HepG2 (cell line): ENCODE results near the gene ACER2. TPM values are rescaled to one million over a fixed set of nuclear protein-coding genes. Genes with fewer than 3 reads are reported as not detected.

Source experiments
- ATAC-seq: fragments of 200-7000 bp; cut with Tn5 transposase; 3 replicates; pipeline ENCODE4 v1.9.1; 2020; ENCODE audit warnings: mild to moderate bottlenecking, moderate library complexity
- BruUV-seq: library from RNA; stranded (reverse); fragments of 400-500 nt; replicated peaks from 2 replicates; lab custom pipeline; 2021; lab: Mats Ljungman, UMichigan
- CTCF ChIA-PET: fragments of 300-600 bp; formaldehyde crosslinking; extraction: SDS; loops from one replicate; lab custom pipeline; 2021; ENCODE audit warnings: low total read pairs, inconsistent platforms, low intra/inter-chr PET ratio; lab: Yijun Ruan, JAX
- POLR2A ChIA-PET: fragments of 350-600 bp; sonication (Branson Sonifier 250); formaldehyde crosslinking; loops from one replicate; lab custom pipeline; 2020; ENCODE audit warnings: antibody characterized with exemption, inconsistent platforms; lab: Yijun Ruan, JAX
- DNase-seq: peaks from one replicate; pipeline ENCODE4 v3.0.0-alpha.2; 2015; ENCODE audit warnings: low spot score
- FAIRE-seq: peaks from 3 replicates; lab custom pipeline; 2011; peaks lifted over from hg19 to GRCh38; lab: Jason Lieb, UNC
- H2AFZ ChIP-seq: one replicate; pipeline ENCODE4 v1.6.1; 2011; ENCODE audit warnings: low read length, inconsistent platforms
- H3K27ac ChIP-seq: fragments of 300-600 bp; 3 replicates; pipeline ENCODE4 v1.8.0; 2011; ENCODE audit warnings: mixed run types, mild to moderate bottlenecking, mixed read lengths, low read length, inconsistent platforms; ENCODE audit not compliant: insufficient read depth; ENCODE audit errors: extremely low read length
- H3K27me3 ChIP-seq, 2 experiments: fragments of 200-600 bp in 1 of 2; 2 replicates in 1 of 2; 3 replicates in 1 of 2; pipeline versions ENCODE4 v1.6.0 to v1.8.0; 2011; ENCODE audit warnings: low read length in 2 of 2, mild to moderate bottlenecking in 2 of 2, moderate library complexity in 2 of 2, inconsistent platforms in 1 of 2; ENCODE audit not compliant: insufficient read depth in 2 of 2, control insufficient read depth in 1 of 2
- H3K36me3 ChIP-seq, 2 experiments: fragments of 200-600 bp in 1 of 2; replicated peaks in 1 of 2; 2 replicates in 1 of 2; 3 replicates in 1 of 2; pipeline versions ENCODE4 v1.5.1 to v1.8.0; 2011; ENCODE audit warnings: low read length in 2 of 2, inconsistent platforms in 1 of 2; ENCODE audit not compliant: insufficient read depth in 2 of 2, control insufficient read depth in 1 of 2
- H3K4me1 ChIP-seq: 2 replicates; pipeline ENCODE4 v1.5.1; 2012; ENCODE audit warnings: low read length, inconsistent platforms; ENCODE audit not compliant: insufficient read depth
- H3K4me2 ChIP-seq: 2 replicates; pipeline ENCODE4 v1.6.0; 2011; ENCODE audit warnings: low read depth, low read length, inconsistent platforms
- H3K4me3 ChIP-seq, 3 experiments: fragments of 200-600 bp in 1 of 3; sonication (generic), shearing (Covaris generic) in 1 of 3; replicated peaks in 1 of 3; 2 replicates each; pipeline ENCODE4 v1.5.1; 2011 to 2016; ENCODE audit warnings: low read length in 3 of 3, inconsistent platforms in 2 of 3, low read depth in 2 of 3, mild to moderate bottlenecking in 2 of 3, control low read depth in 1 of 3, mixed read lengths in 1 of 3; ENCODE audit not compliant: insufficient read depth in 1 of 3
- H3K79me2 ChIP-seq: one replicate; pipeline ENCODE4 v1.6.1; 2011; ENCODE audit warnings: low read length, inconsistent platforms; ENCODE audit not compliant: insufficient read depth
- H3K9ac ChIP-seq: 2 replicates; pipeline ENCODE4 v1.6.0; 2011; ENCODE audit warnings: mild to moderate bottlenecking, low read depth, low read length, inconsistent platforms; ENCODE audit not compliant: insufficient read depth
- H3K9me3 ChIP-seq: 2 replicates; pipeline ENCODE4 v1.5.1; 2012; ENCODE audit warnings: mild to moderate bottlenecking, low read length
- H4K20me1 ChIP-seq: 2 replicates; pipeline ENCODE4 v1.6.0; 2011; ENCODE audit warnings: inconsistent platforms, mild to moderate bottlenecking, low read length, moderate library complexity; ENCODE audit not compliant: insufficient read depth
- AFF4 ChIP-seq: sonication (generic); formaldehyde crosslinking; IDR thresholded peaks from 2 replicates; pipeline ENCODE4 v1.4.0; 2020; ENCODE audit warnings: missing genetic modification reagents
- FOXA3 ChIP-seq: IDR thresholded peaks from 2 replicates; pipeline ENCODE4 v1.6.1; 2016; ENCODE audit warnings: missing genetic modification reagents, missing compliant biosample characterization
- ZBTB7B ChIP-seq: sonication (generic); formaldehyde crosslinking; IDR thresholded peaks from 2 replicates; pipeline ENCODE4 v1.4.0; 2020; ENCODE audit warnings: missing genetic modification reagents
- ZNF564 ChIP-seq: sonication (generic); formaldehyde crosslinking; IDR thresholded peaks from 2 replicates; pipeline ENCODE4 v1.8.1; 2023; ENCODE audit warnings: mild to moderate bottlenecking, missing genetic modification reagents
- WGBS: methylation state at CpG from one replicate; pipeline ENCODE4 v1.1.6; 2017; ENCODE audit warnings: low lambda C conversion rate; 5-methylcytosine and 5-hydroxymethylcytosine counted together
- in situ Hi-C: cut with HindIII; loops from 2 replicates; pipeline ENCODE4 v1.10.0; 2017; ENCODE audit warnings: low pct_unique_long_range_greater_than_20kb; ENCODE audit not compliant: extremely low pct_ligation_motif_present
- intact Hi-C: fragments of 100-400 bp; cut with micrococcal nuclease; formaldehyde crosslinking; loops from one replicate; pipeline ENCODE4 v1.10.0; 2022; ENCODE audit not compliant: unreplicated experiment
- polyA plus RNA-seq, 8 experiments: library from polyadenylated mRNA; depleted of rRNA in 3 of 8; stranded (reverse) in 7 of 8; unstranded in 1 of 8; fragments of >200 nt; fragmentation: Illumina TruSeq in 4 of 8; extraction: Trizol in 4 of 8; gene quantifications; 2 replicates each; pipeline versions ENCODE4 v1.2.1 to v1.2.3, GENCODE V29; 2011 to 2016; ENCODE audit warnings: low read depth in 4 of 8, missing spikeins in 1 of 8, mixed read lengths in 1 of 8; ENCODE audit not compliant: insufficient read depth in 1 of 8
- total RNA-seq, 5 experiments: library from RNA; depleted of rRNA; stranded (reverse); fragments of >200 nt; fragmentation: Illumina TruSeq; extraction: Trizol; gene quantifications; 2 replicates each; pipeline ENCODE4 v1.2.3, GENCODE V29; 2016; ENCODE audit warnings: low read depth in 1 of 5

Gene ACER2
- total and polyA plus RNA-seq, 2 of the 13 experiments (the other 11 are each of a cell fraction or from before 2014, with no cell fraction given): 1.9 to 3.4 TPM

- no peak for TF ChIP-seq AFF4 (CRISPR knock-in tag)
- no peak for TF ChIP-seq FOXA3 (CRISPR knock-in tag)
Observed at GRCh38 chr9:19470567-19470966, 61.8 kb downstream of the ACER2 start (continued).

- POLR2A ChIA-PET: no interaction called here
- TF ChIP-seq ZBTB7B (CRISPR knock-in tag) (no peak), ZNF564 (CRISPR knock-in tag) (no peak)
Observed at GRCh38 chr9:19470981-19471650, 62.3 kb downstream of the ACER2 start.

More at GRCh38 chr9:19470981-19471650, 62.3 kb downstream of the ACER2 start:
- Histone ChIP-seq H3K79me2 (no peaks in the 10 kb centered on the region), H3K27me3 (peaks cover 0 to 5% of the 10 kb centered on the region in 2 experiments; a peak in 1 of 5 replicates), H3K4me3 (no peak overlapping the region), H3K36me3 (no peaks in the 10 kb centered on the region), H3K27ac (no peak overlapping the region), H4K20me1 (no peaks in the 10 kb centered on the region), H3K9ac (no peak overlapping the region), H3K9me3 (no peaks in the 10 kb centered on the region), H3K4me2 (no peak overlapping the region), H2AFZ (no peak overlapping the region), H3K4me1 (no peaks in the 10 kb centered on the region)
- no peak for ATAC-seq
- WGBS: 40% methylated on average over 10 of the region's 10 CpGs
- FAIRE-seq: no peak
- in situ Hi-C loops (no loop called here), intact Hi-C loops (loop anchor here (5.0 kb wide), 1 partner anchor 1641 kb away; no protein-coding TSS in a partner anchor)
- BruUV-seq: no TSS peak
- CTCF ChIA-PET: no interaction called here
- no peak for DNase-seq
